ENCODE measurements around the gene SMAD2.
"Not testable (repeated sequence)": the region's sequence is repeated elsewhere in the genome, so short reads cannot be mapped to it uniquely, and the experiment has no call there.

SMAD2 gene

DNA sequence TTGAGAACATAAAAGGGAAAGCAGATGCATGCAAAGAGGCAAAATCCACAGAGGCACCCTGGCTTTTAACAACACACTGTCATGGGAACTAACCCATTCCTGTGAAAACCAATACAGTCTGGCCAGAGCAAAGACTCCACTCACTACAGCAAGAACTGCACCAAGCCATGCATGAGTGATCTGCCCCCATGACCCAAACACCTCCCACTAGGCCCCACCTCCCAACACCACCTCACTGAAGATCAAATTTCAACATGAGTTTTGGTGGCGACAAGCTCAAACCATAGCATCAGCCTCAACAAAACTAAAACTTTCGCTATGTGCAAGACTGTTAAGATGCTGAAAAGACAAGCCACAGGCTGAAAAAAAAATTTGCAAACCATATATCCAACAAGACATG is 162.8 kb downstream of the SMAD2 start:
- Histone ChIP-seq H3K36me3 (ENCODE audit: low read depth) (no peaks in the 10 kb centered on the region), H3K4me1 (ENCODE audit: insufficient read depth, poor library complexity, severe bottlenecking) (no peaks in the 10 kb centered on the region), H3K9me3 (ENCODE audit: severe bottlenecking) (no peaks in the 10 kb centered on the region), H3K27ac (ENCODE audit: poor library complexity, severe bottlenecking) (no peak overlapping the region), H3K4me3 (ENCODE audit: severe bottlenecking) (no peak overlapping the region), H3K27me3 (ENCODE audit: insufficient read depth, poor library complexity, severe bottlenecking) (peaks cover 3% of the 10 kb centered on the region)
- TF ChIP-seq, protein P1, sequence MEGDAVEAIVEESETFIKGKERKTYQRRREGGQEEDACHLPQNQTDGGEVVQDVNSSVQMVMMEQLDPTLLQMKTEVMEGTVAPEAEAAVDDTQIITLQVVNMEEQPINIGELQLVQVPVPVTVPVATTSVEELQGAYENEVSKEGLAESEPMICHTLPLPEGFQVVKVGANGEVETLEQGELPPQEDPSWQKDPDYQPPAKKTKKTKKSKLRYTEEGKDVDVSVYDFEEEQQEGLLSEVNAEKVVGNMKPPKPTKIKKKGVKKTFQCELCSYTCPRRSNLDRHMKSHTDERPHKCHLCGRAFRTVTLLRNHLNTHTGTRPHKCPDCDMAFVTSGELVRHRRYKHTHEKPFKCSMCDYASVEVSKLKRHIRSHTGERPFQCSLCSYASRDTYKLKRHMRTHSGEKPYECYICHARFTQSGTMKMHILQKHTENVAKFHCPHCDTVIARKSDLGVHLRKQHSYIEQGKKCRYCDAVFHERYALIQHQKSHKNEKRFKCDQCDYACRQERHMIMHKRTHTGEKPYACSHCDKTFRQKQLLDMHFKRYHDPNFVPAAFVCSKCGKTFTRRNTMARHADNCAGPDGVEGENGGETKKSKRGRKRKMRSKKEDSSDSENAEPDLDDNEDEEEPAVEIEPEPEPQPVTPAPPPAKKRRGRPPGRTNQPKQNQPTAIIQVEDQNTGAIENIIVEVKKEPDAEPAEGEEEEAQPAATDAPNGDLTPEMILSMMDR (IDR thresholded peaks at IDR 0.05; ENCODE audit: poor library complexity, severe bottlenecking) = no peak
- no peak for DNase-seq (ENCODE audit: low spot score)
- no peak for ATAC-seq (ENCODE audit: low read depth)

- ATAC-seq (ENCODE audit: low read depth); H3K4me1 ChIP-seq (ENCODE audit: insufficient read depth, poor library complexity, severe bottlenecking): not testable (repeated sequence)
Measured at GRCh38 chr18:47767198-47767597, 163.3 kb downstream of the SMAD2 start.

More at GRCh38 chr18:47767198-47767597, 163.3 kb downstream of the SMAD2 start:
- DNase-seq (ENCODE audit: low spot score); H3K27ac ChIP-seq (ENCODE audit: poor library complexity, severe bottlenecking); H3K36me3 ChIP-seq (ENCODE audit: low read depth); H3K9me3 ChIP-seq (ENCODE audit: severe bottlenecking); H3K27me3 ChIP-seq (ENCODE audit: insufficient read depth, poor library complexity, severe bottlenecking); H3K4me3 ChIP-seq (ENCODE audit: severe bottlenecking): not testable (repeated sequence)
